HG02678 (cell line): Measurements from ENCODE around the gene PALM3.

Source experiments
- ATAC-seq: cut with Tn5 transposase; IDR thresholded peaks from one replicate; pipeline ENCODE4 v1.9.1; 2021; ENCODE audit warnings: mild to moderate bottlenecking, moderate library complexity; ENCODE audit not compliant: unreplicated experiment

The PALM3 gene

GRCh38 chr19:14061751-14062557, at the start of gene PALM3:
Gene PALM3, minus strand, starts transcription at chr19:14062076. Its CDS starts 96 bp downstream, at chr19:14061980.
- ATAC-seq = no peak

- ATAC-seq = no peak
These were observed 49.6 kb upstream of the PALM3 start for GRCh38 chr19:14111486-14111885.

- no peak for ATAC-seq
These were observed 48.8 kb upstream of the PALM3 start for GRCh38 chr19:14110650-14111049.

GRCh38 chr19:14107581-14108461, 45.9 kb upstream of the PALM3 start:
- ATAC-seq = no peak

GRCh38 chr19:14106840-14107239, 45.0 kb upstream of the PALM3 start:
- ATAC-seq = no peak

GRCh38 chr19:14105680-14106079, 43.8 kb upstream of the PALM3 start:
- ATAC-seq = no peak

GRCh38 chr19:14103310-14103709, 41.4 kb upstream of the PALM3 start:
- no peak for ATAC-seq

GRCh38 chr19:14102756-14103155, 40.9 kb upstream of the PALM3 start:
- no peak for ATAC-seq

GRCh38 chr19:14102102-14102696, 40.3 kb upstream of the PALM3 start:
- no peak for ATAC-seq

GRCh38 chr19:14101003-14101545, 39.2 kb upstream of the PALM3 start:
- no peak for ATAC-seq

- ATAC-seq = no peak
These were observed 35.8 kb upstream of the PALM3 start for GRCh38 chr19:14097532-14098151.

- no peak for ATAC-seq
These were observed 34.6 kb upstream of the PALM3 start for GRCh38 chr19:14096272-14096992.

GRCh38 chr19:14094854-14095253, 33.0 kb upstream of the PALM3 start:
- ATAC-seq = no peak

- ATAC-seq = no peak
These were observed 31.4 kb upstream of the PALM3 start for GRCh38 chr19:14093117-14093823.

GRCh38 chr19:14091813-14092462, 30.1 kb upstream of the PALM3 start:
- peak; percentile 3 for ATAC-seq

- peak; percentile 65 for ATAC-seq
These were observed 29.4 kb upstream of the PALM3 start for GRCh38 chr19:14091081-14091812.

- ATAC-seq = peak; percentile 51
These were observed 28.7 kb upstream of the PALM3 start, which contains the start of gene SAMD1 for GRCh38 chr19:14090509-14091080. Gene SAMD1, minus strand, starts transcription at chr19:14090751.
